ENCODE results near the gene ZNF287.

The ZNF287 gene

DNA sequence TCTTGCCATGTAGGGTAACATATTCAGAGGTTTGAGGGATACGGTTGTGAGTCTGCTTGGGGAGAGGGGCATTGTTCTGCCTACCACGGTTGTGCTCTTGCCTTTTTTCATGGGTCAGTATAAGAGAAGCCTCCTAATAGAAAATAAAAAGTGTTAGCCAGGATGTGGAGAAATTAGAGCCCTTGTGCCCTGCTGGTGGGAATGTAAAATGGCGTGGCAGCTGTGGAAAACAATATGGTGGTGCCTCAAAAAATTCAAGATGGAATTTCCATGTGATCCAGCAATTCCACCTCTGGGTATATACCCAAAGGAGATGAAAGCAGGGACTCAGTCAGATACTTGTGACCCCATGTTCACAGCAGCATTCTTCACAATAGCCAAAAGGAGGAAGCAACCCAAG is 62.8 kb downstream of the ZNF287 start:
- no peak overlapping the region for H3K9ac ChIP-seq (ENCODE audit: insufficient read length)
- no peak for DNase-seq (ENCODE audit: low read depth, low spot score)
- no peaks in the 10 kb centered on the region for H3K36me3 ChIP-seq (ENCODE audit: insufficient read depth, low read length)
- no peak overlapping the region for H3K27ac ChIP-seq
- H3K9me3 ChIP-seq (ENCODE audit: low read depth, low read length): no peaks in the 10 kb centered on the region
- TF ChIP-seq POLR2AphosphoS5 (IDR thresholded peaks at IDR 0.05; ENCODE audit: borderline replicate concordance, low read depth, low read length): no peak
- TF ChIP-seq FOXP2 (optimal IDR thresholded peaks at IDR 0.05; ENCODE audit: control extremely low read depth, extremely low read length, insufficient read depth): no peak
- TF ChIP-seq EZH2 (IDR thresholded peaks at IDR 0.05): no peak
- H3K4me3 ChIP-seq: no peak overlapping the region

- Histone ChIP-seq H3K4me3 (no peak overlapping the region), H3K9me3 (ENCODE audit: low read depth, low read length) (no peaks in the 10 kb centered on the region)
- TF ChIP-seq EZH2 (IDR thresholded peaks at IDR 0.05): no peak
- TF ChIP-seq POLR2AphosphoS5 (IDR thresholded peaks at IDR 0.05; ENCODE audit: borderline replicate concordance, low read depth, low read length): no peak
- TF ChIP-seq FOXP2 (optimal IDR thresholded peaks at IDR 0.05; ENCODE audit: control extremely low read depth, extremely low read length, insufficient read depth): no peak
Measured at GRCh38 chr17:16504984-16505383, 64.0 kb downstream of the ZNF287 start.

More at GRCh38 chr17:16504984-16505383, 64.0 kb downstream of the ZNF287 start:
- no peak for DNase-seq (ENCODE audit: low read depth, low spot score)
- Histone ChIP-seq H3K9ac (ENCODE audit: insufficient read length) (no peak overlapping the region), H3K36me3 (ENCODE audit: insufficient read depth, low read length) (no peaks in the 10 kb centered on the region), H3K27ac (no peak overlapping the region)

Measured in SK-N-MC (cell line).